Measurements from ENCODE around the gene WDR7.

DNA sequence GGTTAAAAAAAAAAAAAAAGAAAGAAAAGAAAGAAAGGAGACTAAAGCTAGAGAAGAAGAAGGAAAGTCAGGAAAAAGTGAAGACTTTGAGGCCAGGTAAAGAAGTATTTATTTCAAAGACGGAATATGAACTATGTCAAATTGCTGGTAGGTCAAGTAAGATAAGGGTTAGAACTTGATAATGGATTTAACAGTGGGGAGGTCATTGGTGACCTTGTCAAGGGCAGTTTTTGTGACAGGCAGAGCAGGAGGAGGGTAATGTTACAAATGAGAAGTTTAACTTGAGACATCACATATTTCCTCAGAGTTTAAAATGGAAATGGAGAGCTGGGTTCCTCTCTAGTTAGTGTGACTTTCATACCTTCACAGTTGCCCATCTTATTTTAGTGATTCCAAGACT lies 9.5 kb downstream of the WDR7 start:
- TF ChIP-seq, protein P1, sequence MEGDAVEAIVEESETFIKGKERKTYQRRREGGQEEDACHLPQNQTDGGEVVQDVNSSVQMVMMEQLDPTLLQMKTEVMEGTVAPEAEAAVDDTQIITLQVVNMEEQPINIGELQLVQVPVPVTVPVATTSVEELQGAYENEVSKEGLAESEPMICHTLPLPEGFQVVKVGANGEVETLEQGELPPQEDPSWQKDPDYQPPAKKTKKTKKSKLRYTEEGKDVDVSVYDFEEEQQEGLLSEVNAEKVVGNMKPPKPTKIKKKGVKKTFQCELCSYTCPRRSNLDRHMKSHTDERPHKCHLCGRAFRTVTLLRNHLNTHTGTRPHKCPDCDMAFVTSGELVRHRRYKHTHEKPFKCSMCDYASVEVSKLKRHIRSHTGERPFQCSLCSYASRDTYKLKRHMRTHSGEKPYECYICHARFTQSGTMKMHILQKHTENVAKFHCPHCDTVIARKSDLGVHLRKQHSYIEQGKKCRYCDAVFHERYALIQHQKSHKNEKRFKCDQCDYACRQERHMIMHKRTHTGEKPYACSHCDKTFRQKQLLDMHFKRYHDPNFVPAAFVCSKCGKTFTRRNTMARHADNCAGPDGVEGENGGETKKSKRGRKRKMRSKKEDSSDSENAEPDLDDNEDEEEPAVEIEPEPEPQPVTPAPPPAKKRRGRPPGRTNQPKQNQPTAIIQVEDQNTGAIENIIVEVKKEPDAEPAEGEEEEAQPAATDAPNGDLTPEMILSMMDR (IDR thresholded peaks at IDR 0.05 in 2 of 3, conservative IDR thresholded peaks at IDR 0.05 in 1 of 3; ENCODE audit: borderline replicate concordance in 1 of 3, insufficient read depth in 1 of 3, low read depth in 2 of 3, low read length in 2 of 3), result no peak
- TF ChIP-seq POLR2A (IDR thresholded peaks at IDR 0.05; ENCODE audit: borderline replicate concordance, extremely low read depth, insufficient read depth, insufficient read length) (no peak), FOSL1 (IDR thresholded peaks at IDR 0.05; ENCODE audit: low read depth) (no peak), YY1 (IDR thresholded peaks at IDR 0.05; ENCODE audit: extremely low read depth, insufficient replicate concordance, low read depth, low read length) (no peak), SRF (IDR thresholded peaks at IDR 0.05; ENCODE audit: low read depth) (no peak)
